HTR-8/SVneo (cell line): ENCODE data around the gene CFAP410.

Source experiments
- DNase-seq: peaks from one replicate; pipeline ENCODE4 v3.0.0; 2011; ENCODE audit warnings: low spot score, mixed read lengths; ENCODE audit not compliant: insufficient read length
- FAIRE-seq: peaks from 2 replicates; lab custom pipeline; 2011; peaks lifted over from hg19 to GRCh38; lab: Jason Lieb, UNC

The CFAP410 gene

DNA sequence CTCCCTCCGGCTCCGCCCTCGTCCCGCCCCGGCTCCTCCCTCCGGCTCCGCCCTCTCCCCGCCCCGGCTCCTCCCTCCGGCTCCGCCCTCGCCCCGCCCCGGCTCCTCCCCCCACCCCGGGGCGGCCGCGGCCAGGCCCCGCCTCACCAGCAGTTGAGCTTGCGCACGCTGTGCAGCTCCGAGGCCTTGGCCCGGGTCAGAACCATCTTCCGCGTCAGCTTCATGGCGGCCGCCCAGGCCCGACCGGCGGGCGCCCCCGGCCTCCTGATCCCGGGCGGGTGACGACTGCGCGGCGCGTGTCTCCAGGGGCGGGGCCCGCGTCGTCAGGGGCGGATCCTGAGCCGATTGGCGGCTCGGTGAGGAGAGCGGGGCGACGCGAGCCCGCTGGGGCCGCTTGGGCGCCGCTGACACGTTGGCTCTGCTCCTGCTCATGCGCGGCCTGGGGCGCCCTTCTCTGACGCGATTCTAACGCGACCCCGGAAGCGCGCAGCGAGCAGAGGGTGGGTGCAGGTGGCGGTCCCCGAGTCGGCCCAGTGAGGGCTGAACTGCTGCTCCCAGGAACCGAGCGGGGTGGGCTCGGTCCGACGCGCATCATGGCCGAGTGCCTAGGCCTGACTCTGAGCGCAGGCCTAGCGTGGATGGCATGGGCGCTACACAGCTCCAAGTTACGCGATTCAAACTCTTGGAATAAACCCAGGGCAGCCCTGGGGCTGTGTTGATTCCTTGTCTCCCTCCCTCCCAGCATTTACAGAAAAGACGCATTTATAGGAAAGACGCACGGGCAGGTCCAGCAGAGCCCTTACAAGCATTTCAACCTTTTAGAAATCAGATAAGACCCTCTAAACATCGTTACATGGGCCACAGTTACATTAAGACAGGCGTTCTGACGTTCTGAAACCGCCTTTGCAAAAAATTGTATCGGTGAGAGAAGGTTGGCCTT is at the start of gene CFAP410:
Gene CFAP410 (minus strand): TSS at position 420 of the 940 bp plus-strand sequence. CDS start 196 bp downstream, at position 224.
- DNase-seq, result peak; percentile 96
- peak; percentile 51 for FAIRE-seq

- DNase-seq (no peak), FAIRE-seq (no peak)
Observed at GRCh38 chr21:44384968-44385367, 45.8 kb upstream of the CFAP410 start.

DNA sequence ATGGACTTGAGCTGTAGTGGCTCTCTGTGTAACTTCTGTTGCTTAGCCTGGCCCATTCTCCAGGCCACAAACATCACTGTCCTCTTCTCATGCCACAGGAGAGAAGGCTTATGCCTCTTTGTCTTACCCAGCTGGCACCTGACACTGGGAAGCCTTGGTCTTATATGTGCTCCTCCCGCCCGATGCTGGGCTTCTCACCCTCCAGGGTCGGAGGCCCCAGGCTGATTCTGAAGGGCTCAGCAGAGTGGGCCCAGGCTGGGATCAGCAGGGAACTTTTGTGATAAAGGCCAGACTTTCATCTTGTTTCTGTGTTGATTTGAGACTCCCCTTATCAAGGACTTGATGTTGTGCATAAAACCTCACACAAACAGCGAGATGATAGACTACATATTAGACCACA is 44.0 kb upstream of the CFAP410 start:
- no peak for FAIRE-seq

GRCh38 chr21:44382536-44382935 is 43.3 kb upstream of the CFAP410 start:
- DNase-seq (no peak), FAIRE-seq (no peak)

More for the DNA sequence above, 44.0 kb upstream of the CFAP410 start:
- DNase-seq, result no peak

GRCh38 chr21:44381874-44382273 is 42.7 kb upstream of the CFAP410 start:
- no peak for FAIRE-seq

GRCh38 chr21:44380876-44381275 is 41.7 kb upstream of the CFAP410 start:
- FAIRE-seq, result no peak
- DNase-seq, result no peak

More at GRCh38 chr21:44381874-44382273, 42.7 kb upstream of the CFAP410 start:
- DNase-seq, result no peak

DNA sequence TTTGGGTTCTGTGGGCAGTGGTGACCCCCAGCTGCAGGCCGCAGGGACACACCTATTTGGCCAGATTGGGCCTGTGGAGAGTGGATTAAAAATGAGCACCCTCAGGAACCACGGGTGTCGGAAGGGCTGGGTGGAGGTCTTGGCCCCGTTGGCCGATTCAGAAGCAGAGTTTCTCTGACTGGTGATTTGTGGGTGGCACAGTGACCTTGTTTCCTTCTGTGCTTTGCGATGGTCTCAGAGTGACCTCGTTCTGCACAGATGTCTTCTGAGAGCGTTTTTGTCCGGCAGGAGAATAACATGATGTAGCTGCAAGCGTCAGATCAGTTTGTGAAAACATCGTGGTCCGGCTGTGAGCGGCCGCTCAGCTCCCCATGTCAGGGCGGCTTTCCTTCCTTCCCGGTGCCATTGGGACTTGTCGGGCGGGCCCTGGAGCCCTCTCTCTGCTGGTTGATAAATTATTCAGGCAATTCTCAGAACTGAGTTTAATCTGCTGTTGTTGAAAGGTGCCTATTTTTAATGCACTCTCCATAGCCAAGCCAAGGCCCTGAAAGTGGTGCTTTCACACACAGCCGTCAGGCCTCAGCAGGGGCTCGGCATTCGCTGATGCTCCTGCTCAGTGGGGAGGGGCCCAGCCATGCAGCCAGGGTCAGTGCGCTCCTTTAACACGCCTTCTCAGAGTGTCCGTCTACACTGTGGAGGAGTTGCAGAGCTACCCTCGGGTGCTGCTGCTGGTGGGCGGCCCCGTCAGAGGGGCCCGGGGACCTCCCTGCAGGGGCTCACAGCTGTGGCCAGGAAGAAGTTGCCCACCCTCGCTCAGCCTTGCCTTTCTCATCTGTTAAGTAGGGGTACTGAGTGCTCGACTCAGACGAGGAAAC is 41.0 kb upstream of the CFAP410 start:
- FAIRE-seq (no peak), DNase-seq (no peak)

GRCh38 chr21:44379515-44379848 is 40.3 kb upstream of the CFAP410 start:
- DNase-seq, result no peak
- no peak for FAIRE-seq

DNA sequence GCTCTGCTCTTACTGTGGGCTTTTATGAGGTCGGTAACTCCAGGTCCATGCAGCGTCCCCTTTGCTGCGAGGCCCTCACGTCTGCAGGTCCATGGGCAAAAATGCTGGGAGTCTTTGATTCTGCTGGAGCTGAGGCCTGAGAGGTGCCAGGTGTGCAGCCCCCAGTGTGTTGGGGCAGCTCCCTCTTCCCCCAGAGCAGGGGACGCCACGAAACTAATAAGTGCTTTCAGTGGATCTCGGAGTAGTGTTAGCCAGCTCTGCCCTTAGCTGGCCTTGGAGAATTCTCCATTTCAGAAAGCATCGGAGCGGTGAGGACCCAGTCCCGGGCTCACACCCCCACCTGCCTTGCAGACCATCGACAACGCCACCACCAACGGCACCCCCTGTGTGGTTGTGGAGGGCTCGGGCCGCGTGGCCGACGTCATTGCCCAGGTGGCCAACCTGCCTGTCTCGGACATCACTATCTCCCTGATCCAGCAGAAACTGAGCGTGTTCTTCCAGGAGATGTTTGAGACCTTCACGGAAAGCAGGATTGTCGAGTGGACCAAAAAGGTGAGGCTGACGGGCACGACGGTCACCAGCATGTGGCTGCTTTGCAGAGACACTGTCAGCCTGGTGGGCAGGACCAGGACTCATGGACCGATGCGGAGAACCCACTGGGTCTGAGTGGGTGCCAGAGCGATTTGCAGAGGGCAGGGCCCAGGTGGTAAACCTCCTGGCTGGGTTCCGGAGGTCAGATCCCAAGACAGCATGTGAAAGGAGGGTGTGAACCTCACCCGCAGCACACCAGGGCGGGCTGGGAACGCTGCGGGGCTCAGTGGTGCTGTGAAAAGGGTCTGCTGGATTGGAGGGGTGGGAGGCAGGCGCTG is 39.7 kb upstream of the CFAP410 start:
- no peak for DNase-seq
- no peak for FAIRE-seq

DNA sequence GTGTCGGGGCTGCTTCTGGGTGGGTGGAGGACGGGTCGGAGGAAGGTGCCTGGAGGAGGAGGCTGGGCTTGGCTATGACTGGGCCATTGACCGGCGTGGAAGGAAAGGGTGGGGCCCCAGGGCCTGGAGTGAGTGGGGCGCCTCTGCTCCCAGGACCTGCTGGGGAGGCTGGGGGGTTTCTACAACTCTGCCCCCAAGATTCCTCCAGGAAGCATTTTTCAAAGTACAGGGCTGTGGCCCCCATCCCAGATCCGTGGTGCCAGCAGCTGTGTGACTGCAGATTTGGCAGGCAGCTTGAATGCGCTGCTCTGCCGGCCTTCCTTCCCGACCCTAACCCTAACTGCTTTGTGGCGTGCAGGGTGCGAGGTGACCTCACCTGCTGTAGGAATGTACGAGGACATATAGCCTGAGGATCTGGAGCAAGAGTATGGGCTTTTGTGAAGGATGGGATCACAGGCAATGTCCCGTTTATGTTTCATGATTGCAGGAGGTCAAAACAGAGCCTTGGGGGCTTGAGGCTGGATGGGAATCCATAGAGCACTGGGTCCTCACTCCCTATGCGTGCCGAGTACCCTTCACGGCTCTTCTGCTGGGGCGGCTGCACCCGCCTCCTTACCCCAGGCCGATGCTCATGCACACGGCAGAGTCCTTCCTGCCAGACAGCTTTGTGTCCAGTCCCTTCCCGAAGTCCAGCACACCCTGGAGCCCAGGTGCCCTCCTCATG is 38.9 kb upstream of the CFAP410 start:
- no peak for FAIRE-seq
- no peak for DNase-seq

- DNase-seq, result no peak
- no peak for FAIRE-seq
Observed at GRCh38 chr21:44377201-44377921, 38.2 kb upstream of the CFAP410 start.

GRCh38 chr21:44376606-44377005 is 37.4 kb upstream of the CFAP410 start:
- no peak for FAIRE-seq

DNA sequence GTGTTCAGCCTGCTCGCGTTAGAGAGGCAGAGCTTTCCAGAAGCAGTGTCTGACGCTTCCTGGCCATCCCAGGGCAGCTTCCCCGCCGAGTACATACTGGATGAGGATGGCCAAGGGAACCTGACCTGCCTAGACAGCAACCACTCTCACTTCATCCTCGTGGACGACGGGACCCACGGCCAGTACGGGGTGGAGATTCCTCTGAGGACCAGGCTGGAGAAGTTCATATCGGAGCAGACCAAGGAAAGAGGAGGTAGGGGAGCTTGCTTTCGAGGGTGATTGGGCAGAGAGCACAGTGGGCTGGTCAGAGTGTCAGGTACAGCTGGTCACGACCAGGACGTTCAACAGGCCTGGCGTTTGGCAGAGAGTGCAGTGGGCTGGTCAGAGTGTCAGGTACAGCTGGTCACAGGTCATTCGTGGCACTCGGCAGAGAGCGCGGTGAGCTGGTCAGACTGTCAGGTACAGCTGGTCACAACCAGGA is 36.6 kb upstream of the CFAP410 start:
- FAIRE-seq, result no peak
- no peak for DNase-seq

More at GRCh38 chr21:44376606-44377005, 37.4 kb upstream of the CFAP410 start:
- no peak for DNase-seq

DNA sequence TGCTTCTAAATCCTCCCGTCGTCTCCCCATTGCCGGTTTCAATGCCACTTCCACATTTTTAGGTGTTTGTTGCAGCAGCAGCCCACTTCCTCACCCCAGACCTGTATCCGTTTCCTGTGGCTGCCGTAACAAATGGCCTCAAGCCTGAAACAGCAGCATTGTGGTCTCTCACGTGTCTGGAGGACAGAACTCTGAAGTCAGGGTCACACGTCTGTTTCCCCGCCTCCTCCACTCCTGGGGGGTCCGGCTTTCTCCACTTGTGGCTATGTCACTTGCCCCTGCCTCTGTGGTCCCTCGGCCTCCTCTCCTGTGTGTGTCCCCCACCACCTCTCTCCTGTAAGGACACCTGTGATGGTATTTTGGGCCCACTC is 36.1 kb upstream of the CFAP410 start:
- no peak for FAIRE-seq
- no peak for DNase-seq

DNA sequence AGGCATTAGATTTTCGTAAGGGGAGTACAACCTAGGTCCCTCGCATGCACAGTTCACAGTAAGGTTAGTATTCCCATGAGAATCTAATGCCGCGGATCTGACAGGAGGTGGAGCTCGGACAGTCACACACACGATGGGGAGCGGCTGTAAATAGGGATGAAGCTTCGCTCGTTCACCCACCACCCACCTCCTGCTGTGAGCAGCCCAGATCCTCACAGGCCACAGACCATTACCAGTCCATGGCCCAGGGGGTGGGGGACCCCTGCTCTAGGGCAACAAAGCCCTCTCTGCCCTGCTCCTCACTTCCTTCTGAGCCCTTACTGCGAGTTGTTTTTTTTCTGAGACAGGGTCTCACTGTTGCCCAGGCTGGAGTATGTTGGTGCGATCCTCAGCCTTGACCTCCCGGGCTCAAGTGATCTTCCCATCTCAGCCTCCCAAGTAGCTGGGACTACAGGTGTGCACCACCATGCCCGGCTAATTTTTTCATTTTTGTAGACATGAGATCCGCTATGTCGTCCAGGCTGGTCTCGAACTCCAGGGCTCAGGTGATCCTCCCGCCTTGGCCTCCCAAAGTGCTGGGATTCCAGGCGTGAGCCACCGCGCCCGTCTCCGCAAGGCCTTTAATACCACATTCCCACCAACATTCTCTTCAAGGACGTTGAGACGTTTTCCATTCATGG is 35.6 kb upstream of the CFAP410 start:
- no peak for FAIRE-seq
- DNase-seq, result no peak

DNA sequence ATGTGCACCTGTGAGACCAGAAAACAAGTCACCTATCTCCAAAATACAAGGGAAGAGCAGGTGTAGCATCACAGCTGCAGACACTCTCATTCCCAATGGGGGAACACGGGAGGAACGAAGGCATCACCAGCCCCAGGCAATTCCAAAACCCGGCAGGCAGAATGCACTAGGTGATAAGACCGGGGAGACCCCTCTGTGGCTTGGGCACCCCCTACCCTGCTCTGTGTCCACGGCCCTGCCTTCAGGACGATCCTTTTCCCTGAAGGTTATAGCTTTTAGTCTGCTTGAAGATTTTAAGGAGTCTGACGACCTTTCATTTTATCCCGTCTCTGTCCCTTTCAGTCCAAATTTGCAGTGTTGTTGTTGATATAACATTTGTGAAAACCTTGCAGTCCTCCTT is 33.4 kb upstream of the CFAP410 start:
- DNase-seq, result no peak

GRCh38 chr21:44371596-44371995 is 32.4 kb upstream of the CFAP410 start:
- no peak for DNase-seq
- FAIRE-seq, result no peak

More for the DNA sequence above, 33.4 kb upstream of the CFAP410 start:
- FAIRE-seq, result no peak

GRCh38 chr21:44370786-44371410 is 31.7 kb upstream of the CFAP410 start:
- DNase-seq (no peak), FAIRE-seq (no peak)
